IMR-90 (cell line): ENCODE data around the gene CLDN14. TPM values are rescaled to one million over a fixed set of nuclear protein-coding genes. Genes with fewer than 3 reads are reported as not detected.

Experiments
- ATAC-seq: fragments of 200-7000 bp; cut with Tn5 transposase; 2 replicates; pipeline ENCODE4 v1.9.1; 2020; ENCODE audit warnings: low read depth, mild to moderate bottlenecking, moderate library complexity
- BruUV-seq: library from RNA; stranded (reverse); fragments of 400-500 nt; replicated peaks from 2 replicates; lab custom pipeline; 2021; lab: Mats Ljungman, UMichigan
- CTCF ChIA-PET: fragments of 300-600 bp; formaldehyde crosslinking; extraction: SDS; loops from one replicate; lab custom pipeline; 2021; ENCODE audit warnings: antibody characterized with exemption; lab: Yijun Ruan, JAX
- POLR2A ChIA-PET: fragments of 300-600 bp; sonication (Branson Sonifier 250); formaldehyde crosslinking; loops from one replicate; lab custom pipeline; 2022; ENCODE audit warnings: antibody characterized with exemption; ENCODE audit not compliant: unreplicated experiment; lab: Charles Lee
- DNase-seq: peaks from one replicate; pipeline ENCODE4 v3.0.0; 2013
- H2AFZ ChIP-seq: replicated peaks from 2 replicates; pipeline ENCODE3; 2013; ENCODE audit warnings: low read length, mild to moderate bottlenecking; ENCODE audit not compliant: poor library complexity
- H2AK5ac ChIP-seq: 2 replicates; pipeline ENCODE4 v1.6.1; 2013; ENCODE audit warnings: low read depth, low read length, inconsistent platforms
- H2AK9ac ChIP-seq: replicated peaks from 2 replicates; pipeline ENCODE3; 2013; ENCODE audit warnings: mild to moderate bottlenecking, low read depth, low read length, moderate library complexity; ENCODE audit not compliant: poor library complexity
- H2BK120ac ChIP-seq: 2 replicates; pipeline ENCODE4 v1.6.1; 2013; ENCODE audit warnings: low read depth, low read length, inconsistent platforms
- H2BK15ac ChIP-seq: 3 replicates; pipeline ENCODE4 v1.6.1; 2013; ENCODE audit warnings: low read depth, low read length, inconsistent platforms
- H2BK20ac ChIP-seq: 2 replicates; pipeline ENCODE4 v1.6.1; 2013; ENCODE audit warnings: low read depth, mild to moderate bottlenecking, inconsistent platforms, low read length, moderate library complexity
- H2BK5ac ChIP-seq: 2 replicates; pipeline ENCODE4 v1.6.1; 2013; ENCODE audit warnings: mild to moderate bottlenecking, low read depth, low read length, inconsistent platforms; ENCODE audit not compliant: poor library complexity, severe bottlenecking
- H3K14ac ChIP-seq: replicated peaks from 2 replicates; pipeline ENCODE4 v1.6.1; 2013; ENCODE audit warnings: low read depth, low read length, inconsistent platforms
- H3K18ac ChIP-seq: 2 replicates; pipeline ENCODE4 v1.6.1; 2013; ENCODE audit warnings: low read depth, low read length, control low read depth
- H3K23ac ChIP-seq: 2 replicates; pipeline ENCODE4 v1.6.1; 2013; ENCODE audit warnings: low read depth, low read length, inconsistent platforms
- H3K27ac ChIP-seq: 2 replicates; pipeline ENCODE4 v1.5.1; 2013; ENCODE audit warnings: mild to moderate bottlenecking, control low read depth, low read length; ENCODE audit not compliant: insufficient read depth
- H3K27me3 ChIP-seq: 2 replicates; pipeline ENCODE4 v1.6.1; 2013; ENCODE audit warnings: low read length; ENCODE audit not compliant: control insufficient read depth, insufficient read depth
- H3K36me3 ChIP-seq: 2 replicates; pipeline ENCODE4 v1.6.1; 2013; ENCODE audit warnings: low read length, mixed read lengths; ENCODE audit not compliant: control insufficient read depth, insufficient read depth
- H3K4ac ChIP-seq: 2 replicates; pipeline ENCODE4 v1.6.1; 2013; ENCODE audit warnings: low read depth, low read length, inconsistent platforms
- H3K4me1 ChIP-seq: 2 replicates; pipeline ENCODE4 v1.6.1; 2013; ENCODE audit warnings: low read length, mixed read lengths; ENCODE audit not compliant: control insufficient read depth, insufficient read depth
- H3K4me2 ChIP-seq: 2 replicates; pipeline ENCODE4 v1.6.1; 2013; ENCODE audit warnings: low read depth, mild to moderate bottlenecking, control low read depth, low read length, moderate library complexity
- H3K4me3 ChIP-seq: 2 replicates; pipeline ENCODE4 v1.5.1; 2013; ENCODE audit warnings: low read depth, mild to moderate bottlenecking, control low read depth, low read length, moderate library complexity; ENCODE audit not compliant: insufficient read depth
- H3K56ac ChIP-seq: 2 replicates; pipeline ENCODE4 v1.6.1; 2013; ENCODE audit warnings: low read length, inconsistent platforms; ENCODE audit not compliant: insufficient read depth; ENCODE audit errors: extremely low read depth
- H3K79me1 ChIP-seq, 2 experiments: 2 replicates each; pipeline ENCODE4 v1.6.1; 2013; ENCODE audit warnings: low read length in 2 of 2, inconsistent platforms in 1 of 2, low read depth in 1 of 2
- H3K9ac ChIP-seq: 2 replicates; pipeline ENCODE4 v1.6.1; 2013; ENCODE audit warnings: low read depth, low read length, control low read depth
- H3K9me1 ChIP-seq: 2 replicates; pipeline ENCODE4 v1.6.1; 2013; ENCODE audit warnings: low read length, inconsistent platforms; ENCODE audit not compliant: insufficient read depth
- H3K9me3 ChIP-seq: 2 replicates; pipeline ENCODE4 v1.6.1; 2013; ENCODE audit warnings: low read length; ENCODE audit not compliant: control insufficient read depth, insufficient read depth
- H4K20me1 ChIP-seq: 2 replicates; pipeline ENCODE4 v1.6.1; 2013; ENCODE audit warnings: low read length, inconsistent platforms; ENCODE audit not compliant: insufficient read depth
- H4K5ac ChIP-seq: 2 replicates; pipeline ENCODE4 v1.6.1; 2013; ENCODE audit warnings: mild to moderate bottlenecking, low read depth, low read length, control low read depth
- H4K8ac ChIP-seq, 2 experiments: 2 replicates each; pipeline ENCODE4 v1.6.1; 2013; ENCODE audit warnings: low read depth in 2 of 2, low read length in 2 of 2, control low read depth in 1 of 2, inconsistent platforms in 1 of 2
- H4K91ac ChIP-seq: 2 replicates; pipeline ENCODE4 v1.6.1; 2013; ENCODE audit warnings: low read depth, low read length, inconsistent platforms; ENCODE audit not compliant: insufficient read depth
- BHLHE40 ChIP-seq: fragments of 150-350 bp; IDR thresholded peaks from 2 replicates; pipeline ENCODE4 v1.6.1; 2016; ENCODE audit warnings: mild to moderate bottlenecking, low read depth, low read length
- RAD21 ChIP-seq: IDR thresholded peaks from 2 replicates; pipeline ENCODE4 v1.6.1; 2012; ENCODE audit warnings: low read length, improper control_type of control experiment
- SMC3 ChIP-seq: fragments of 150-350 bp; IDR thresholded peaks from 2 replicates; pipeline ENCODE4 v1.6.1; 2016; ENCODE audit warnings: low read depth, mild to moderate bottlenecking, antibody characterized with exemption, low read length, moderate library complexity
- WGBS, 2 experiments: methylation state at CpG; one replicate each; pipeline versions ENCODE4 v1.1.5 to v1.1.7; 2013; ENCODE audit warnings: missing lambda C conversion rate in 2 of 2; ENCODE audit not compliant: insufficient read length in 1 of 2; ENCODE audit errors: extremely low coverage in 2 of 2; 5-methylcytosine and 5-hydroxymethylcytosine counted together
- dilution Hi-C: fragments of 300-500 bp; cut with HindIII; formaldehyde crosslinking; loops from one replicate; pipeline ENCODE4 v1.14.3; 2018; ENCODE audit warnings: low sequenced_read_pairs; ENCODE audit not compliant: unreplicated experiment
- in situ Hi-C: fragments of 300-500 bp; cut with MboI; formaldehyde crosslinking; loops from 3 replicates; pipeline ENCODE4 v1.14.3; 2019; ENCODE audit warnings: low sequenced_read_pairs, inconsistent platforms, mixed read lengths
- intact Hi-C: fragments of 100-400 bp; cut with micrococcal nuclease; formaldehyde crosslinking; loops from 2 replicates; pipeline ENCODE4 v1.10.0; 2022
- polyA plus RNA-seq, 3 experiments: library from polyadenylated mRNA; depleted of rRNA; stranded (reverse); fragments of >200 nt; gene quantifications; 2 replicates each; pipeline ENCODE4 v1.2.3, GENCODE V29; 2012; ENCODE audit warnings: low replicate concordance in 1 of 3
- total RNA-seq: library from RNA; depleted of rRNA; stranded (reverse); fragments of >200 nt; gene quantifications from 2 replicates; pipeline ENCODE4 v1.2.3, GENCODE V29; 2012
- TF ChIP-seq, protein P1 (sequence below): conservative IDR thresholded peaks from 2 replicates; pipeline ENCODE4 v1.5.1; 2012; ENCODE audit warnings: mild to moderate bottlenecking, low read depth, low read length, improper control_type of control experiment

CLDN14 gene
- total and polyA plus RNA-seq, 2 of the 4 experiments (the other 2 are of a cell fraction), result not detected

DNA sequence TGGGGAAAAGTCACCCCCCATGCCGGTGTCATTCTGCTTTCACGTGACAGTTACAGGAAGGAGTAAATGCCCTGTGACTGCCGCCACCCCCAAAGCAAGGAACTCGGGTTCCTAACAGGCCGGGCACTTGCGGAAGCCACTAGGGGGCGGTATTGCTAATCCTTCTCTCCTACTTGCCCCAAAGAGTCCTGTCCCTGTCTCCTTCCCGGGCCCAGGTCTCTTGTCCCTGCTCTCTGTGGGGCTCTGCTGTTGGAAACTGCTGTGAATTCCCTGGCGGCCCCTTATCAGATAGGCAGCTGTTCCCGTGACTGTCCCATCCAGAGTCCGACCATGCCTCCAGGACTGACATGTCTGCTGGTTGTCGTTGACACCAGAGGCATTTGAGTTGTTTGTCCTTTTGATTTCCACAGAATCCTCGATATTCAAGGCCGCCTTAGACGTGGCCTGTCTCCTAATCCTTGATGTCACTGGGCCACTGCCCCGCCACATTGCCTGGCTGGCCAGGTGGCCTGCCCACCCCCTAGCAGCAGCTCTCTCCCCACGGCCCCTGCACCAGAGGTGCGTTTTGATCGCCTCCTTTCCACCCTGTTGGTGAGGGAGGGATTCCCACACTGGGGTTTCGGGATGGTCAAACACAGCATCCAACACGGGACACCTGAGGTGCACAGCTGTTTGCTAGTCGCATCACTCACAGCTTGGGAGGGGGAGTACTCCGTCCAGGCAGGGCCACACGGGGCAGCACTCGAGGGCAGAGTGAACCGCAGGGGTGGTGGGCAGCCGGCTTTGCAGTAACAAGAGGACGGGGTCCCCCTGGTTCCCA, 57.4 kb downstream of the CLDN14 start:
- peak overlapping the region; percentile 14; the same call in 1 of the 2 replicates for H2BK20ac ChIP-seq
- peak overlapping the region; percentile 22; the same call in 1 of the 2 replicates for H4K91ac ChIP-seq
- H3K27ac ChIP-seq, result no peak overlapping the region
- no TSS peak for BruUV-seq
- H3K79me1 ChIP-seq, result no peaks in the 10 kb centered on the region
- no peak overlapping the region for H3K4me3 ChIP-seq
- no peak overlapping the region for H3K4me2 ChIP-seq
- no peak overlapping the region for H2BK5ac ChIP-seq
- ChIA-PET POLR2A (no interaction called here), CTCF (interaction anchor here (0.6 to 1.3 kb wide), 2 partner anchors 57 to 62 kb away, joined by 4 to 7 read pairs; partner anchors contain the start of gene CLDN14)
- H4K20me1 ChIP-seq, result no peaks in the 10 kb centered on the region
- no peak overlapping the region for H4K5ac ChIP-seq
- ATAC-seq (peak; percentile 64), DNase-seq (peak; percentile 71)
- no peak overlapping the region for H3K23ac ChIP-seq
- dilution Hi-C loops, result no loop called here
- no peaks in the 10 kb centered on the region for H3K36me3 ChIP-seq
- 55% methylated on average over 10 of the region's 28 CpGs; no CpG with 5 or more reads in 1 of the 2 experiments for WGBS, 2 experiments
- intact Hi-C loops, result no loop called here
- H2BK15ac ChIP-seq, result no peak overlapping the region
- H2AK5ac ChIP-seq, result no peak overlapping the region; the same call in 1 of the 2 replicates
- peaks cover 2% of the 10 kb centered on the region; the same call in 1 of the 2 replicates for H3K4me1 ChIP-seq
- peak overlapping the region; percentile 35 for H2AK9ac ChIP-seq
- H3K4ac ChIP-seq, result 0 out of 2 replicates have a peak overlapping the region, but pooled peaks have one; percentile 4
- no peak overlapping the region for H3K14ac ChIP-seq
- H3K9me1 ChIP-seq, result no peaks in the 10 kb centered on the region; the same call in 1 of the 2 replicates
- H3K9me3 ChIP-seq, result no peaks in the 10 kb centered on the region
- no peak overlapping the region for H3K18ac ChIP-seq
- no peak overlapping the region for H4K8ac ChIP-seq
- peak; percentile 61 for TF ChIP-seq SMC3
- peak; percentile 75 for TF ChIP-seq RAD21
- TF ChIP-seq, protein P1, sequence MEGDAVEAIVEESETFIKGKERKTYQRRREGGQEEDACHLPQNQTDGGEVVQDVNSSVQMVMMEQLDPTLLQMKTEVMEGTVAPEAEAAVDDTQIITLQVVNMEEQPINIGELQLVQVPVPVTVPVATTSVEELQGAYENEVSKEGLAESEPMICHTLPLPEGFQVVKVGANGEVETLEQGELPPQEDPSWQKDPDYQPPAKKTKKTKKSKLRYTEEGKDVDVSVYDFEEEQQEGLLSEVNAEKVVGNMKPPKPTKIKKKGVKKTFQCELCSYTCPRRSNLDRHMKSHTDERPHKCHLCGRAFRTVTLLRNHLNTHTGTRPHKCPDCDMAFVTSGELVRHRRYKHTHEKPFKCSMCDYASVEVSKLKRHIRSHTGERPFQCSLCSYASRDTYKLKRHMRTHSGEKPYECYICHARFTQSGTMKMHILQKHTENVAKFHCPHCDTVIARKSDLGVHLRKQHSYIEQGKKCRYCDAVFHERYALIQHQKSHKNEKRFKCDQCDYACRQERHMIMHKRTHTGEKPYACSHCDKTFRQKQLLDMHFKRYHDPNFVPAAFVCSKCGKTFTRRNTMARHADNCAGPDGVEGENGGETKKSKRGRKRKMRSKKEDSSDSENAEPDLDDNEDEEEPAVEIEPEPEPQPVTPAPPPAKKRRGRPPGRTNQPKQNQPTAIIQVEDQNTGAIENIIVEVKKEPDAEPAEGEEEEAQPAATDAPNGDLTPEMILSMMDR, result peak; percentile 74
- TF ChIP-seq BHLHE40, result no peak
- H2BK120ac ChIP-seq, result no peak overlapping the region
- H3K56ac ChIP-seq, result no peak overlapping the region
- in situ Hi-C loops, result loop anchor here (5.0 kb wide), 1 partner anchor 505 kb away; no protein-coding TSS in a partner anchor
- H3K9ac ChIP-seq, result no peak overlapping the region
- H3K27me3 ChIP-seq, result no peaks in the 10 kb centered on the region
- peak overlapping the region; percentile 49 for H2AFZ ChIP-seq
